GM12874 (cell line): ENCODE data around the gene MAK.

Experiments used
- TF ChIP-seq, protein P1 (sequence below): IDR thresholded peaks from 2 replicates; pipeline ENCODE4 v1.5.1; 2011; ENCODE audit warnings: low read depth, mild to moderate bottlenecking, control low read depth, low read length, moderate library complexity; ENCODE audit not compliant: insufficient read depth

The MAK gene

GRCh38 chr6:10857259-10857658 lies 18.9 kb upstream of the MAK start:
- TF ChIP-seq, protein P1, sequence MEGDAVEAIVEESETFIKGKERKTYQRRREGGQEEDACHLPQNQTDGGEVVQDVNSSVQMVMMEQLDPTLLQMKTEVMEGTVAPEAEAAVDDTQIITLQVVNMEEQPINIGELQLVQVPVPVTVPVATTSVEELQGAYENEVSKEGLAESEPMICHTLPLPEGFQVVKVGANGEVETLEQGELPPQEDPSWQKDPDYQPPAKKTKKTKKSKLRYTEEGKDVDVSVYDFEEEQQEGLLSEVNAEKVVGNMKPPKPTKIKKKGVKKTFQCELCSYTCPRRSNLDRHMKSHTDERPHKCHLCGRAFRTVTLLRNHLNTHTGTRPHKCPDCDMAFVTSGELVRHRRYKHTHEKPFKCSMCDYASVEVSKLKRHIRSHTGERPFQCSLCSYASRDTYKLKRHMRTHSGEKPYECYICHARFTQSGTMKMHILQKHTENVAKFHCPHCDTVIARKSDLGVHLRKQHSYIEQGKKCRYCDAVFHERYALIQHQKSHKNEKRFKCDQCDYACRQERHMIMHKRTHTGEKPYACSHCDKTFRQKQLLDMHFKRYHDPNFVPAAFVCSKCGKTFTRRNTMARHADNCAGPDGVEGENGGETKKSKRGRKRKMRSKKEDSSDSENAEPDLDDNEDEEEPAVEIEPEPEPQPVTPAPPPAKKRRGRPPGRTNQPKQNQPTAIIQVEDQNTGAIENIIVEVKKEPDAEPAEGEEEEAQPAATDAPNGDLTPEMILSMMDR = no peak

DNA sequence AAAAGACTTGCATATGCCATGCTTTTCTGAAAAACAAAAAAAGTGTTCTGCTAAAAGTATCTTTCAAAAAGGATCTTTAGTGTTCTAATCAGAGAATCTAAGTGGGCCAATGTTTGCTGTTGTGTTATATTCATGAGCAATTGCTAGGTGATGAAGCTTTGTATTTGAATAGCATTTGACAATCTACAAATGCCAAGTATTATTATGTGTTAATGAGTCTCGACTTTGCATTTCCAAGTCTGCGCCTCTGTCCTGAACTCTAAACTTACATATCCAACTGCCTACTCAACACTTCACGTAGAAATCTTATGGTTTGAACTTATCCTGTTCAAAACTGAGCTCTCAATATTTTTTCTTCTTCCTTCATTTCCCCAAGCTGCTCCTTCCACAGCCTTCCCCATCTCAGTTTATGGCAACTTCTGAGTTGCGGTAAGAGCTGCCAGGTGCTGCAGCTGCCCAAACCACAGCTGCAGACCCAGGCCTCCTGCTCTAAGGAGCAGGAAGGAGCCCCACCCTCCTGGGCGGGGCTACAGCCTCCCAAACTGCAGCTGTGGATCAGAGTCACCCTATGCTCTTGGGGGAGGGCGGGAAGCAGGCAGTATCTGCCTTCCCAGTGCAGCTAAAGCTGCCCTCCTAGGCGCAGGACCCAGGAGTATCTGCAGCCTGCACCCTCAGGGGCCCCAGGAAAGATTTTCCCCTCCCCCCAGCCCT lies 16.7 kb upstream of the MAK start:
- TF ChIP-seq, protein P1 = no peak

DNA sequence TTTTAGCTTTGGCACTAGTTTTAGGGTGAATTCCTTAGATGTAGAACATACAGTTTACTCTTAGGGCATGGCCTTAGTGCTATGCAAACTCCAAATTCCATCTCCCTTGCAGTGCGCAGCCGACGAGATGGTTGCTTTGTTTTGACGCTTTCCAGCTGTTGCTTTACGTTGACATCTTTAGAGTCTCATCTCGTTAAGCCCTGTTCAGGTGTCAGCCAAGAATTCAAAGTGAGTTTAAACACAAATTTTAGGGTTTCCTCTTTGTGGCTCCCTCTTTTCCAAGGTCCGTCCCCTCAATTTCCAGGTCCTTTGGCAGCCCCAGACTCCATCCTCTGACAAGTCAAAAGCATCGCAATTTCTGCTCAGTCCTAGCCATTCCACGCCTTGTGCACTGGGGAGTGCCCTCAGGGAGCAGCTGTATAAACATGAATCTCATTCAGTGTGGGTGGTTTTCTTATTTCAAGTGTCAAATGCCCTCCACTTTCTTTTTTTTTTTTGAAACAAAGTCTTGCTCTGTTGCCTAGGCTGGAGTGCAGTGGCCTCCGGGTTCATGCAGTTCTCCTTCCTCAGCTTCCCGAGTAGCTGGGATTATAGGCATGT lies 14.1 kb upstream of the MAK start:
- TF ChIP-seq, protein P1 = no peak

- TF ChIP-seq, protein P1 = no peak
Measured at GRCh38 chr6:10850728-10851127, 12.4 kb upstream of the MAK start.

DNA sequence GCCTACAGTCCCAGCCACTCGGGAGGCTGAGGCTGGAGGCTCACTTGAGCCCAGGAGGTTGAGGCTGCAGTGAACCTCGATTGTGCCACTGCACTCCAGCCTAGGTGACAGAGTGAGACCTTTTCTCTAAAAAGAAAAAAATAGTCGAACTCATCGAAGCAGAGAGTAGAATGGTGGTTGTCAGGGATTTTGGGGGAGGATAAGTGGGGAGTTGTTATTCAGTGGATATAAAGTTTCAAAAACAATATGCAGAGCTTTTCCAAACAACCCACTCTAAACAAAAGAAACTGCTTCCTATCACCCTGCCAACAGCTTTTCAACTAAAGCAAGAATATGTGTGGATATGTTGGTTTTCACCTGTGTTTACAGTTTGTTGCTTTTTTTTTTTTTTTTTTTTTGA lies 11.6 kb upstream of the MAK start:
- TF ChIP-seq, protein P1 = no peak

- TF ChIP-seq, protein P1 = no peak
Measured at GRCh38 chr6:10847684-10848083, 9.3 kb upstream of the MAK start.

- TF ChIP-seq, protein P1 = no peak
Measured at GRCh38 chr6:10843554-10843953, 5.2 kb upstream of the MAK start.
